GM21737 (cell line): ENCODE measurements around the gene ZNF775.

Experiments used
- ATAC-seq: cut with Tn5 transposase; IDR thresholded peaks from one replicate; pipeline ENCODE4 v1.9.1; 2021; ENCODE audit warnings: mild to moderate bottlenecking, moderate library complexity; ENCODE audit not compliant: unreplicated experiment

Gene ZNF775

GRCh38 chr7:150378853-150379440 is at the start of gene ZNF775:
ZNF775 (plus strand) TSS chr7:150379330; CDS start chr7:150388471, 9,141 bp downstream.
- ATAC-seq: peak; percentile 78

GRCh38 chr7:150329331-150330120 is 49.6 kb upstream of the ZNF775 start:
- no peak for ATAC-seq

DNA sequence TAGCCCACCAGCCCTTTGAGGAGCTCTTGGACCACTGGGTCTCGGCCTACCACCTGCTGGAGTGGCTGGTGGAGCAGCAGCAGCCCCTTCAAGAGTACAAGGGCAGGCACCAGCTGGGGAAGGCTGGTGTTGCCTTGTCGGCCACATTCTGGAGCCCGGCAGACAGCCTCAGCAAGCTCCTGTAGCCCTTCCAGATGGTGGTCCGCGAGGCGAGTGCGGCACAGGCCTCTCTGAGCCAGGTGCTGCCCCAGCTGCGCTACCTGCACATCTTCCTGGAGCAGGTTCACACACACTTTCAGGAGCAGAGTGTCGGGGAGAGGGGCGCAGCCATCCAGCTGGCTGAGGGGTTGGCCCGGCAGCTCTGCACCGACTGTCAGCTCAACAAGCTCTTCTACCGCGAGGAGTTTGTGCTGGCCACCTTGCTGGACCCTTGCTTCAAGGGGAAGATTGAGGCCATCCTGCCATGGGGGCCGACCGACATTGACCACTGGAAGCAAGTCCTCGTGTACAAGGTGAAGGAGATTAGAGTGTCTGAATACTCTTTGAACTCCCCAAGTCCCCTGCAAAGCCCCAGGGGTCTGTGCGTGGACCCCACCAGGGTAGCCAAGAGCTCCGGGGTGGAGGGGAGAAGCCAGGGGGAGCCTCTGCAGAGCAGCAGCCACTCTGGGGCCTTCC is 48.8 kb upstream of the ZNF775 start:
- no peak for ATAC-seq

DNA sequence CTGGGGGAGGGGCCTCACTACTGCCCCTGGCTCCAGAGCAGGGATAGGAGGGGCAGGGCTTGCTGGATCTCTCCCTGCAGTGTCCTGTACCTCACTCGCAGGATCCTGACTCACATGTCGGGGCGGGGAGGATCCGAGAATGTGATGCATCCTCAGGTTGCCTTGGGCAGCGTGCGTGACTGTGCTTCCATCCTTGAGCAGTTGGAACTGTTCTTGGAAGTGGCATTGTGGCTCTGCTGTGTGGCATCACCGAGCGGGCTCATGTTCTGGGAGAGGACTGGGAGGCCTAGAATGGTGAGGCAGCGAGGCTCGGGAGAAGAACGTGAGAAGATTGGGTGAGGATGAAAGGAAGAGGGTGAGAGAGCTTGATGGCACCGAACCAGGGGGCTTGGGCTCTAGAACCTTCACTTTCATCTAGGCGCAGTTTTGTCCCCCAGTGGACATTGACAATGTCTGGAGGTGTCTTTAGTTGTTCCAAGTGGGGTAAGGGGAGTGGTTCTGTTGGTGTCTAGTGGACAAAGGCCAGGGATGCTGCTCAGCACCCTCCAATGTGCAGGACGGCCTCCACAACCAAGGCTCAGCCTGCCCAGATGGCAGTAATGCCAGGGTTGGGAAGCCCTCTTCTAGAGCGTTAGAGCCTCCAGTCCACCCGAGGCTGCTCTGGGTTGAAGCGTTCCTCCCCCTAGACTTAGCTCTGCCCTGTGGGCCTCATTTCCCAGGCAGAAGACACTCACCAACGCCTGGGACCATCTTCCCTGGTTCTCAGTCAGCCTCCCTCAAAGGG is 46.1 kb upstream of the ZNF775 start:
- no peak for ATAC-seq

DNA sequence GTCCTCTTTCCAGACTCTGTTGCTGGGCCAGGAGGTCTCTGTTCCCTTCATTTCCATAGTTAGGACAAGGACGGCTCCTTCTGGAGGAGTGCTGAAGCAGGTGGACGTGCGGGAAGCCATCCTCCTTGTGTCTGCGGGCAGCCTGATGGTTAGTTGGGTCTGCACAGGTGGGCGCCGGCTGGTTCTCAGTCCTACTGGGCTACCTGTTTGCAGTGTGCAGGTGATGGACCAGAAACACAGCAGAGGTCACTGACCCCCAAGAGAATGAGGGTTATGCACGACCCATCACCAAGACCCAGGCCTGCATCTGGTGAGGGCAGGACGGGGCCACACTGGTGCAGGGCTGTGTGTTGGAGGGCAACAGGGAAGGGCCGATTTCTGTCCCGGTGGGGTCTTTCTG is 45.5 kb upstream of the ZNF775 start:
- no peak for ATAC-seq

DNA sequence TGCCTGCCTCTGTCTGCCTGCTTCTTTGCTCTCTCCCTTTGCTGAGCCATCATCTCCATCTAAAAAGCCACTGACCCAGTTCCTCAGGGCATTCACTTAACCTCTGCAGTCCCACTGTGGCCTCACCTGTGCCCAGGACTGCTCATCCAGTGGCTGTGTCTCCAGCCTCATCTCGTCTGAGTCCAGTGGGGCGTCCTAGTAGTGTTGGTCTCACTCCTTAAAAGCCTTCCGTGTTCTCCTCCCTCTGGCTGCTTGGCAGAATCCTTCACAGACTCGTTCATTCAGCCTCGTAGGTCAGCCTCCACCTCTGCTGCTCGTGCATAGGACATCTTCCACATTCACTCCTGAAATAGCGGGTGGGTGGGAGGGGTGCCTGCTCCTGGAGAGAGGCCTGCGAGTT is 45.0 kb upstream of the ZNF775 start:
- no peak for ATAC-seq

- ATAC-seq: no peak
Measured at GRCh38 chr7:150335108-150335773, 43.9 kb upstream of the ZNF775 start.

DNA sequence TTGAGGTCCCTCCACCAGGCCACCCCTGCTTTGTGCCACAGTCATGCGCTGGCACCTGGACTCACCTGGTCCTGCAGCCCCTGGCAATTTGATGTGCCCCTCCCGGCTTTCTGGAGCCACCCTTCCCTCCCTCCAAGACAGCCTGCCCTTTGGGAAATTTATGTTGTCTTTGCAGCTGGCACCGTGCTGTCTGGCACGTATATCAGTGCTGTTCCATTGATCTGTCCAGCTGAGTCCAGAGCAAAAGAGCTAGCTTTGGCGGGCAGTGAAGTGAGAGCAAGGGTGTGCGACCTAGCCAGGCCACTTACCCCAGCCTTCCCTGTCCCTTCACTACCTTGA is 43.4 kb upstream of the ZNF775 start:
- ATAC-seq: no peak

DNA sequence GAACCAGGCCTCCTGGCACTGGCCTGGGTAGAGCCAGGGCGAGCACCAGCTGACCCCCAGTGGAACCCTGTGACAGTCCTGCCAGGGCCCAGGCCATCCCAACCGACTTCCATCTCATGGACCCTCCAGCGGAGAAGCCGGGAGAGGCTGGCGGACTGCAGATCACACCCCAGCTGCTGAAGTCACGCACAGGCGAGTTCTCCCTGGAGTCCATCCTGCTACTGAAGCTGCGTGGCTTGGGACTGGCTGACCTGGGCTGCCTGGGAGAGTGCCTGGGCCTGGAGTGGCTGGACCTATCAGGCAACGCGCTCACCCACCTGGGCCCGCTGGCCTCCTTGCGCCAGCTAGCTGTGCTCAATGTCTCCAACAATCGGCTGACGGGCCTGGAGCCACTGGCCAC is 42.4 kb upstream of the ZNF775 start:
- ATAC-seq: no peak

GRCh38 chr7:150337179-150337578 is 42.0 kb upstream of the ZNF775 start:
- ATAC-seq: no peak

GRCh38 chr7:150337659-150338081 is 41.5 kb upstream of the ZNF775 start:
- no peak for ATAC-seq

GRCh38 chr7:150338166-150338829 is 40.8 kb upstream of the ZNF775 start:
- no peak for ATAC-seq

- ATAC-seq: no peak
Measured at GRCh38 chr7:150339409-150339809, 39.7 kb upstream of the ZNF775 start.

- no peak for ATAC-seq
Measured at GRCh38 chr7:150340024-150340749, 38.9 kb upstream of the ZNF775 start.

- no peak for ATAC-seq
Measured at GRCh38 chr7:150340875-150341262, 38.3 kb upstream of the ZNF775 start.

DNA sequence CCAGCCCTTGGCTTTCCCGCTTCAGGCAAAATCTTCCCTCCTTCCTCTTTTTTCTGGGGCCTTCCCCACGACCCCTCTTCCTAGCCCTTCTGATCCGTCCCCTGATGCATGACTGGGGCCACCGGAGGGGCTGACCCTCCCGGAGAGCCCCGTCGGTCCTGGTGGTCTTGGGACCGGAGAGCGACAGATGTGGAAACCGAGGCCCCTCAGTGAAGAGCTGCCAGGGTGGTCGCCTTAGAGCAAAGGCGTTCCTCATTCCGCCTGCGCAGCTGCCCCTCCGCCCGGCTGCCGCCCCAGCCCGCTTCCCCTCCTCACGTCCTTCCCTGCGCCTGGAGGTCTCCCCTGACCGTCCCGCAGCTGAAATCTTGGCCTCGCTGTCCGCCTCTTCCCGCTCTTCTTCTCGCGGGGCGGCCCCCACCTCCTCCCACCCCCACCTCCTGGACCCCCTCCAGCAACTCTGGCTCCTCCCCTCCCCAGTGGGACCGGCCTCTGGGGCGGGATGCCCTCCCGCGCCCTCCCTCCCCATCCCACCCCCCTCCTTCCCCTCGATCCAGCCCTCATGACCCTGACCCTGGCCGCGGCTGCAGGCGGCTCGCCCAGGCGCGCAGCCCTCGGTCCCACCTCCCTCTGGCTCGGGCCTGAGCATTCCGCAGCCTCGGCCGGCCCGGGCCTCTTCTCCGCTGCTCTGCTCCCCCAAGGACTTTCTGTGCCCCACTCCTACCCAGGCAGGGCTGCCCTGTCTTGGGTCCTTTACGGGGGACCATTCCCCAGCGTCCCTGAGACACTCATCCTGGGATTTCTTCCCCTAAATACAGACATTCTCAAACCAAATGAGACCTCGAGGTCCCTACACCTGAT is 37.6 kb upstream of the ZNF775 start, which contains the start of gene RARRES2:
TSS of gene RARRES2 (minus strand) at position 367 of the 858 bp plus-strand sequence. CDS start 1,020 bp downstream, outside the sequence.
- ATAC-seq: no peak

GRCh38 chr7:150342121-150342408 is 37.1 kb upstream of the ZNF775 start:
- no peak for ATAC-seq

GRCh38 chr7:150343225-150343624 is 35.9 kb upstream of the ZNF775 start:
- ATAC-seq: no peak

DNA sequence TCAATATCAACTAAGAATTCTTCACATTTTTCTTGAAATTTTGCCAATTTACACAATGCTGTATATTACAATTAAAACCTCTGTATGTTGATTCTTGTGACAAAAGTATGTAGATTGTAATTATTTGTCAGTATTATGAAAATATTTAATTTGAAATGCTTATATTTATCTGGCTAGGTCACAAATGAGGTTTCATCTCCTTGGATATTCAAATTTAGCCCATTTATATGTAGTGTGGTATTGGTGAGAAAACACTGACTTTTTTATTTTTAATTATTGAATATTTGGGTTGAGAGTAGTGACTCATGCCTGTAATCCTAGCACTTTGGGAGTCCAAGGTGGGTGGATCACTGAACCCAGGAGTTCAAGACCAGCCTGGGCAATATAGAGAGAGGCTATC is 34.8 kb upstream of the ZNF775 start:
- ATAC-seq: no peak
